Upper lobe of left lung (tissue), 4 donors: ENCODE data around the gene PRR15.

ENCODE experiments used
- POLR2A ChIP-seq, 4 donors: fragments of 450-650 bp; IDR thresholded peaks; one replicate each; pipeline ENCODE4 v1.5.1; 2016 to 2017; ENCODE audit warnings: antibody characterized with exemption in 4 of 4, mild to moderate bottlenecking in 2 of 4
- TF ChIP-seq, protein P1 (sequence below), 6 experiments: fragments of 450-650 bp in 4 of 6; fragments of 200-600 bp in 2 of 6; sonication (generic) in 2 of 6; IDR thresholded peaks; one replicate each; pipeline ENCODE4 v1.5.1; 2016 to 2019; ENCODE audit warnings: antibody characterized with exemption in 6 of 6

GRCh38 chr7:29574659-29575058, 11.0 kb downstream of the PRR15 start:
- TF ChIP-seq, protein P1, sequence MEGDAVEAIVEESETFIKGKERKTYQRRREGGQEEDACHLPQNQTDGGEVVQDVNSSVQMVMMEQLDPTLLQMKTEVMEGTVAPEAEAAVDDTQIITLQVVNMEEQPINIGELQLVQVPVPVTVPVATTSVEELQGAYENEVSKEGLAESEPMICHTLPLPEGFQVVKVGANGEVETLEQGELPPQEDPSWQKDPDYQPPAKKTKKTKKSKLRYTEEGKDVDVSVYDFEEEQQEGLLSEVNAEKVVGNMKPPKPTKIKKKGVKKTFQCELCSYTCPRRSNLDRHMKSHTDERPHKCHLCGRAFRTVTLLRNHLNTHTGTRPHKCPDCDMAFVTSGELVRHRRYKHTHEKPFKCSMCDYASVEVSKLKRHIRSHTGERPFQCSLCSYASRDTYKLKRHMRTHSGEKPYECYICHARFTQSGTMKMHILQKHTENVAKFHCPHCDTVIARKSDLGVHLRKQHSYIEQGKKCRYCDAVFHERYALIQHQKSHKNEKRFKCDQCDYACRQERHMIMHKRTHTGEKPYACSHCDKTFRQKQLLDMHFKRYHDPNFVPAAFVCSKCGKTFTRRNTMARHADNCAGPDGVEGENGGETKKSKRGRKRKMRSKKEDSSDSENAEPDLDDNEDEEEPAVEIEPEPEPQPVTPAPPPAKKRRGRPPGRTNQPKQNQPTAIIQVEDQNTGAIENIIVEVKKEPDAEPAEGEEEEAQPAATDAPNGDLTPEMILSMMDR (IDR thresholded peaks at IDR 0.05) = no peak
- TF ChIP-seq POLR2A (IDR thresholded peaks at IDR 0.05) = no peak
